Right lobe of liver (tissue), 6 donors: Measurements from ENCODE around the gene PSMD10. TPM values are rescaled to one million over a fixed set of nuclear protein-coding genes. Genes with fewer than 3 reads are reported as not detected.

Experiments used
- ATAC-seq, 4 donors: fragments of 200-7000 bp; cut with Tn5 transposase; one replicate each; pipeline ENCODE4 v1.9.1; 2020; ENCODE audit warnings: mild to moderate bottlenecking in 4 of 4, moderate library complexity in 4 of 4
- DNase-seq, 3 donors: peaks; one replicate each; pipeline ENCODE4 v3.0.0-alpha.2; 2020
- H3K27ac ChIP-seq, 3 donors: fragments of 200-600 bp; one replicate each; pipeline ENCODE4 v1.8.0; 2022
- H3K27me3 ChIP-seq, 2 donors: fragments of 200-600 bp; one replicate each; pipeline ENCODE4 v1.8.0; 2022
- H3K36me3 ChIP-seq, 4 donors: fragments of 200-600 bp; sonication (generic) in 1 of 4; one replicate each; pipeline versions ENCODE4 v1.5.1 to v1.8.0; 2017 to 2022; ENCODE audit warnings: control low read depth in 1 of 4
- H3K4me1 ChIP-seq, 4 donors: fragments of 200-600 bp; sonication (generic) in 1 of 4; one replicate each; pipeline versions ENCODE4 v1.5.1 to v1.8.0; 2017 to 2022; ENCODE audit warnings: control low read depth in 1 of 4
- H3K4me3 ChIP-seq, 3 donors: fragments of 200-600 bp; one replicate each; pipeline ENCODE4 v1.8.0; 2022
- H3K9me3 ChIP-seq, 4 donors: fragments of 200-600 bp; sonication (generic) in 1 of 4; one replicate each; pipeline versions ENCODE4 v1.5.1 to v1.8.0; 2017 to 2022; ENCODE audit warnings: control low read depth in 1 of 4
- CTCF ChIP-seq, 4 donors: fragments of 200-600 bp in 3 of 4; fragments of 450-650 bp in 1 of 4; IDR thresholded peaks; one replicate each; pipeline versions ENCODE4 v1.5.1 to v1.8.0; 2016 to 2022; ENCODE audit warnings: antibody characterized with exemption in 4 of 4, mild to moderate bottlenecking in 2 of 4
- POLR2A ChIP-seq: fragments of 450-650 bp; IDR thresholded peaks from one replicate; pipeline ENCODE4 v1.6.1; 2017; ENCODE audit warnings: antibody characterized with exemption, mild to moderate bottlenecking
- WGBS: methylation state at CpG from one replicate; pipeline ENCODE4 v1.1.6; 2018; ENCODE audit warnings: low coverage, low lambda C conversion rate; ENCODE audit not compliant: insufficient coverage; ENCODE audit errors: missing lambda C conversion rate; 5-methylcytosine and 5-hydroxymethylcytosine counted together
- intact Hi-C, 2 donors: fragments of 100-400 bp; cut with DNase I; formaldehyde crosslinking; loops; one replicate each; pipeline versions ENCODE4 v1.11.2 to v1.14.1; 2022
- total RNA-seq, 6 experiments: library from RNA; depleted of rRNA in 2 of 6; stranded (reverse); fragments of >200 nt in 2 of 6; fragmentation: NEBNext Ultra II Directional in 3 of 6; extraction: Animal tissue kit (Norgen Biotek cat#: 25700) in 3 of 6; gene quantifications; one replicate each; pipeline versions ENCODE4 v1.1.0 to v1.2.4, GENCODE V29; 2016 to 2023
- donor health status: DM: no; HTN: yes; CAD: no.
- donor health status: DM: no; HTN: no; CAD: no.
- donor health status: DM: no; HTN: no; CAD: no.
- donor health status: DM: no; HTN: yes; CAD: no.
- donor health status: DM: no; HTN: yes; CAD: no.

PSMD10 gene
- total RNA-seq, 6 experiments from 2014 or later, result 10.1 to 23.1 (median 17.1) TPM

- intact Hi-C loops, result no loop called here
- no peaks in the 10 kb centered on the region for H3K4me1 ChIP-seq
- H3K27ac ChIP-seq, result peak overlapping the region; percentile 71 to 73 (median 73)
- no peaks in the 10 kb centered on the region for H3K9me3 ChIP-seq
- peaks cover 0 to 18% (median 0%) of the 10 kb centered on the region in 4 donors for H3K36me3 ChIP-seq
- H3K27me3 ChIP-seq, result no peaks in the 10 kb centered on the region
- TF ChIP-seq CTCF (IDR thresholded peaks at IDR 0.05), result no peak
- TF ChIP-seq POLR2A, result no peak
- ATAC-seq, result no peak
- WGBS, result 18% methylated on average over 14 of the region's 20 CpGs
- peak overlapping the region; percentile 44 to 65 (median 61) for H3K4me3 ChIP-seq
- DNase-seq, result no peak
These were observed 665 bp downstream of the PSMD10 start for GRCh38 chrX:108090491-108091263.

GRCh38 chrX:108088511-108088910 lies 2.8 kb downstream of the PSMD10 start:
- TF ChIP-seq POLR2A, result no peak
- H3K27me3 ChIP-seq, result no peaks in the 10 kb centered on the region
- H3K36me3 ChIP-seq, result peaks cover 0 to 18% (median 0%) of the 10 kb centered on the region in 4 donors
- WGBS, result 50% methylated on average over 1 of the region's 1 CpG
- intact Hi-C loops, result no loop called here
- ATAC-seq (no peak), DNase-seq (no peak)
- no peak overlapping the region for H3K4me3 ChIP-seq
- H3K27ac ChIP-seq, result no peak overlapping the region
- H3K4me1 ChIP-seq, result no peaks in the 10 kb centered on the region
- no peaks in the 10 kb centered on the region for H3K9me3 ChIP-seq

- intact Hi-C loops, result no loop called here
- 69% methylated on average over 6 of the region's 6 CpGs for WGBS
- H3K27me3 ChIP-seq, result no peaks in the 10 kb centered on the region
- DNase-seq (no peak), ATAC-seq (no peak)
- no peak for TF ChIP-seq CTCF (IDR thresholded peaks at IDR 0.05)
- TF ChIP-seq POLR2A, result no peak
- no peaks in the 10 kb centered on the region for H3K9me3 ChIP-seq
- H3K4me3 ChIP-seq, result no peak overlapping the region
- H3K4me1 ChIP-seq, result no peaks in the 10 kb centered on the region
- peaks cover 0 to 18% (median 0%) of the 10 kb centered on the region in 4 donors for H3K36me3 ChIP-seq
- H3K27ac ChIP-seq, result no peak overlapping the region
These were observed 3.5 kb downstream of the PSMD10 start for GRCh38 chrX:108087792-108088191.

GRCh38 chrX:108081110-108081509 lies 10.2 kb downstream of the PSMD10 start:
- ATAC-seq (no peak), DNase-seq (no peak)
- Histone ChIP-seq H3K4me3 (no peak overlapping the region), H3K27ac (no peak overlapping the region), H3K36me3 (peaks cover 0 to 1% (median 0%) of the 10 kb centered on the region in 4 donors), H3K9me3 (no peaks in the 10 kb centered on the region), H3K4me1 (no peaks in the 10 kb centered on the region), H3K27me3 (no peaks in the 10 kb centered on the region)
- TF ChIP-seq POLR2A (no peak), CTCF (IDR thresholded peaks at IDR 0.05) (no peak)
- WGBS, result 79% methylated on average over 2 of the region's 2 CpGs
- intact Hi-C loops, result no loop called here

GRCh38 chrX:108072746-108073145 lies 18.6 kb downstream of the PSMD10 start:
- WGBS, result 62% methylated on average over 5 of the region's 5 CpGs
- Histone ChIP-seq H3K27me3 (no peaks in the 10 kb centered on the region), H3K4me1 (no peaks in the 10 kb centered on the region), H3K4me3 (no peak overlapping the region), H3K9me3 (no peaks in the 10 kb centered on the region), H3K27ac (no peak overlapping the region), H3K36me3 (no peaks in the 10 kb centered on the region)
- DNase-seq (no peak), ATAC-seq (no peak)
- intact Hi-C loops, result no loop called here
- TF ChIP-seq POLR2A (no peak), CTCF (IDR thresholded peaks at IDR 0.05) (no peak)
